GM12878 (cell line): ENCODE data around the gene LYSMD2. TPM values are rescaled to one million over a fixed set of nuclear protein-coding genes. Genes with fewer than 3 reads are reported as not detected.

Experiments
- ATAC-seq: fragments of 200-7000 bp; cut with Tn5 transposase; 3 replicates; pipeline ENCODE4 v1.9.1; 2020; ENCODE audit warnings: mild to moderate bottlenecking, moderate library complexity
- BruUV-seq: library from RNA; stranded (reverse); fragments of 400-500 nt; replicated peaks from 2 replicates; lab custom pipeline; 2021; lab: Mats Ljungman, UMichigan
- CTCF ChIA-PET: fragments of 300-600 bp; sonication (Branson Sonifier 250); formaldehyde crosslinking; extraction: SDS; loops from one replicate; lab custom pipeline; 2021; ENCODE audit warnings: inconsistent platforms; lab: Yijun Ruan, JAX
- POLR2A ChIA-PET: fragments of 350-600 bp; formaldehyde crosslinking; extraction: SDS; loops from one replicate; lab custom pipeline; 2021; ENCODE audit warnings: inconsistent platforms; lab: Charles Lee
- RAD21 ChIA-PET: fragments of 300-600 bp; sonication (Branson Sonifier 250); formaldehyde crosslinking; loops from one replicate; lab custom pipeline; 2023; ENCODE audit warnings: antibody characterized with exemption; ENCODE audit not compliant: unreplicated experiment; lab: Charles Lee
- SMC1A ChIA-PET: fragments of 300-600 bp; sonication (Branson Sonifier 250); formaldehyde crosslinking; loops from one replicate; lab custom pipeline; 2023; ENCODE audit not compliant: unreplicated experiment, uncharacterized antibody; lab: Charles Lee
- DNase-seq: peaks from one replicate; pipeline ENCODE4 v3.0.0-alpha.2; 2011; ENCODE audit warnings: low read depth, low spot score
- FAIRE-seq: peaks from 3 replicates; lab custom pipeline; 2011; peaks lifted over from hg19 to GRCh38; lab: Jason Lieb, UNC
- H2AFZ ChIP-seq: 2 replicates; pipeline ENCODE4 v1.6.0; 2011; ENCODE audit warnings: low read depth, low read length, control low read depth; ENCODE audit not compliant: control insufficient read depth
- H3K27ac ChIP-seq: 2 replicates; pipeline ENCODE4 v1.5.1; 2011; ENCODE audit warnings: control low read depth; ENCODE audit not compliant: control insufficient read depth, insufficient read depth
- H3K27me3 ChIP-seq, 2 experiments: replicated peaks in 1 of 2; 2 replicates each; pipeline versions ENCODE4 v1.6.0 to v1.6.1; 2011; ENCODE audit warnings: low read length in 1 of 2; ENCODE audit not compliant: control insufficient read depth in 2 of 2, insufficient read depth in 2 of 2
- H3K36me3 ChIP-seq, 2 experiments: 2 replicates each; pipeline ENCODE4 v1.5.1; 2011; ENCODE audit warnings: low read length in 1 of 2; ENCODE audit not compliant: control insufficient read depth in 2 of 2, insufficient read depth in 2 of 2
- H3K4me1 ChIP-seq: 2 replicates; pipeline ENCODE4 v1.6.1; 2011; ENCODE audit warnings: mild to moderate bottlenecking, low read length, moderate library complexity, mixed read lengths; ENCODE audit not compliant: control insufficient read depth, insufficient read depth
- H3K4me2 ChIP-seq: 2 replicates; pipeline ENCODE4 v1.6.0; 2011; ENCODE audit warnings: control low read depth; ENCODE audit not compliant: control insufficient read depth, insufficient read depth
- H3K4me3 ChIP-seq: fragments of 200-600 bp; sonication (generic); 2 replicates; pipeline ENCODE4 v1.5.1; 2016
- H3K79me2 ChIP-seq: 2 replicates; pipeline ENCODE4 v1.6.0; 2011; ENCODE audit warnings: low read length; ENCODE audit not compliant: control insufficient read depth, insufficient read depth
- H3K9ac ChIP-seq: 2 replicates; pipeline ENCODE4 v1.8.0; 2011; ENCODE audit warnings: low read length, control low read depth, mixed read lengths; ENCODE audit not compliant: control insufficient read depth, insufficient read depth
- H3K9me3 ChIP-seq: replicated peaks from 3 replicates; pipeline ENCODE4 v1.5.1; 2011; ENCODE audit warnings: mild to moderate bottlenecking, low read length; ENCODE audit not compliant: control insufficient read depth, insufficient read depth
- H4K20me1 ChIP-seq: 2 replicates; pipeline ENCODE4 v1.6.0; 2011; ENCODE audit not compliant: control insufficient read depth, insufficient read depth
- JUNB ChIP-seq: IDR thresholded peaks from 2 replicates; pipeline ENCODE4 v1.6.1; 2016; ENCODE audit warnings: antibody characterized with exemption, mild to moderate bottlenecking
- WGBS: methylation state at CpG from one replicate; pipeline ENCODE4 v1.1.6; 2016; ENCODE audit warnings: low lambda C conversion rate; ENCODE audit not compliant: insufficient replicate concordance, insufficient coverage; ENCODE audit errors: missing lambda C conversion rate; 5-methylcytosine and 5-hydroxymethylcytosine counted together
- in situ Hi-C: fragments of 300-500 bp; cut with MboI; formaldehyde crosslinking; loops from 9 replicates; pipeline ENCODE4 v1.14.3; 2018; ENCODE audit warnings: mixed read lengths
- intact Hi-C: fragments of 100-400 bp; cut with micrococcal nuclease; formaldehyde crosslinking; loops from one replicate; pipeline ENCODE4 v1.14.2; 2022; ENCODE audit not compliant: unreplicated experiment
- polyA plus RNA-seq, 11 experiments: library from polyadenylated mRNA; depleted of rRNA in 4 of 11; unstranded in 6 of 11; stranded (reverse) in 5 of 11; fragments of >200 nt; fragmentation: Nextera tagmentation in 4 of 11; fragmentation: Illumina TruSeq in 1 of 11; extraction: Ambion mirVana in 4 of 11; extraction: Trizol in 1 of 11; gene quantifications; 1 replicate in 1 of 11; 2 replicates in 10 of 11; pipeline versions ENCODE4 v1.2.1 to v1.2.3, GENCODE V29; 2011 to 2016; ENCODE audit warnings: inconsistent platforms in 2 of 11, missing spikeins in 2 of 11, low read depth in 1 of 11
- total RNA-seq, 4 experiments: library from RNA; depleted of rRNA in 3 of 4; stranded (reverse); fragments of >200 nt in 3 of 4; fragmentation: Illumina TruSeq in 1 of 4; extraction: Trizol in 1 of 4; gene quantifications; 2 replicates each; pipeline versions ENCODE4 v1.2.1 to v1.2.3, GENCODE V29; 2013 to 2021
- TF ChIP-seq, protein P1 (sequence below): IDR thresholded peaks from 2 replicates; pipeline ENCODE4 v1.6.1; 2012; ENCODE audit warnings: mild to moderate bottlenecking, low read depth, low read length

LYSMD2 gene
- total and polyA plus RNA-seq, 10 of the 15 experiments (the other 5 are each of a cell fraction or from before 2014, with no cell fraction given) = 30.5 to 61.3 (median 45.4) TPM

DNA sequence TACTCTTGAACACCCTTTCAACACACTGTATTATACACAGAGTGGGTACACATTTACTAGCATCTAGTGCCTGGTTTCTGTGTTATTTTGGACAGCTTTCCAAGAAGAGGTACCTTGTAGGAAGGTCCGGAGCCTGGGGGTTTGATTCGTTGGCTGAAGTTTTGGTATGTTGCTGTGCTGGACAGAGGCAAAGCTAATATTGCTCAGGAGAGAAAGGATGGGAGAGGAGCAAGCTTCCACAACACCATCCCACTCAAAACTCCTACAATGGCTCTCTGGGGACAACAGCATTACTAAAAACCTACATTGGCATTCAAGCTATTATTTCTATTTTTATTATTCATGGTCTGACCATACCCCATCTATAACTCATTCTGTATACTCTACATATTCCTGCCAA is 1.1 kb upstream of the LYSMD2 start:
- peak overlapping the region; percentile 73; the same call in 1 of the 2 replicates for H2AFZ ChIP-seq
- FAIRE-seq = no peak

More for the DNA sequence above, 1.1 kb upstream of the LYSMD2 start:
- Histone ChIP-seq H3K79me2 (peaks cover 46% of the 10 kb centered on the region), H3K27me3 (no peaks in the 10 kb centered on the region), H3K4me1 (peaks cover 16% of the 10 kb centered on the region), H3K4me3 (peak overlapping the region; percentile 77; the same call in 1 of the 2 replicates), H3K9ac (no peak overlapping the region), H3K4me2 (peak overlapping the region; percentile 83; the same call in 1 of the 2 replicates), H3K9me3 (no peaks in the 10 kb centered on the region), H3K36me3 (no peaks in the 10 kb centered on the region), H4K20me1 (no peaks in the 10 kb centered on the region), H3K27ac (no peak overlapping the region)
- WGBS = 94% methylated on average over 2 of the region's 2 CpGs
- ATAC-seq = no peak
- ChIA-PET CTCF (interaction anchor here (0.6 to 10.1 kb wide), 5 partner anchors 19 to 291 kb away, joined by 3 to 136 read pairs (median 4); no protein-coding TSS in a partner anchor), POLR2A (interaction anchor here (0.6 to 1.9 kb wide), 3 partner anchors 12 to 16 kb away, joined by 3 to 6 read pairs (median 3); no protein-coding TSS in a partner anchor), RAD21 (interaction anchor here (0.6 to 5.5 kb wide), 7 partner anchors 12 to 197 kb away, joined by 3 to 33 read pairs (median 4); no protein-coding TSS in a partner anchor), SMC1A (interaction anchor here (0.6 to 5.2 kb wide), 9 partner anchors 11 to 118 kb away, joined by 3 to 45 read pairs (median 3); no protein-coding TSS in a partner anchor)
- DNase-seq = no peak
- intact Hi-C loops (loop anchor here (5.0 to 10.0 kb wide), 3 partner anchors 114 to 366 kb away; partner anchors contain the start of gene DMXL2), in situ Hi-C loops (no loop called here)
- TF ChIP-seq, protein P1, sequence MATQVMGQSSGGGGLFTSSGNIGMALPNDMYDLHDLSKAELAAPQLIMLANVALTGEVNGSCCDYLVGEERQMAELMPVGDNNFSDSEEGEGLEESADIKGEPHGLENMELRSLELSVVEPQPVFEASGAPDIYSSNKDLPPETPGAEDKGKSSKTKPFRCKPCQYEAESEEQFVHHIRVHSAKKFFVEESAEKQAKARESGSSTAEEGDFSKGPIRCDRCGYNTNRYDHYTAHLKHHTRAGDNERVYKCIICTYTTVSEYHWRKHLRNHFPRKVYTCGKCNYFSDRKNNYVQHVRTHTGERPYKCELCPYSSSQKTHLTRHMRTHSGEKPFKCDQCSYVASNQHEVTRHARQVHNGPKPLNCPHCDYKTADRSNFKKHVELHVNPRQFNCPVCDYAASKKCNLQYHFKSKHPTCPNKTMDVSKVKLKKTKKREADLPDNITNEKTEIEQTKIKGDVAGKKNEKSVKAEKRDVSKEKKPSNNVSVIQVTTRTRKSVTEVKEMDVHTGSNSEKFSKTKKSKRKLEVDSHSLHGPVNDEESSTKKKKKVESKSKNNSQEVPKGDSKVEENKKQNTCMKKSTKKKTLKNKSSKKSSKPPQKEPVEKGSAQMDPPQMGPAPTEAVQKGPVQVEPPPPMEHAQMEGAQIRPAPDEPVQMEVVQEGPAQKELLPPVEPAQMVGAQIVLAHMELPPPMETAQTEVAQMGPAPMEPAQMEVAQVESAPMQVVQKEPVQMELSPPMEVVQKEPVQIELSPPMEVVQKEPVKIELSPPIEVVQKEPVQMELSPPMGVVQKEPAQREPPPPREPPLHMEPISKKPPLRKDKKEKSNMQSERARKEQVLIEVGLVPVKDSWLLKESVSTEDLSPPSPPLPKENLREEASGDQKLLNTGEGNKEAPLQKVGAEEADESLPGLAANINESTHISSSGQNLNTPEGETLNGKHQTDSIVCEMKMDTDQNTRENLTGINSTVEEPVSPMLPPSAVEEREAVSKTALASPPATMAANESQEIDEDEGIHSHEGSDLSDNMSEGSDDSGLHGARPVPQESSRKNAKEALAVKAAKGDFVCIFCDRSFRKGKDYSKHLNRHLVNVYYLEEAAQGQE = peak; percentile 61
- no peak for TF ChIP-seq JUNB
- no TSS peak for BruUV-seq
